Neutrophil (primary cell): Measurements from ENCODE around the gene NLRC5.

Experiments used
- H3K27ac ChIP-seq: fragments of 200-600 bp; sonication (generic); 2 replicates; pipeline ENCODE4 v1.5.1; 2016; ENCODE audit warnings: mild to moderate bottlenecking, moderate library complexity
- H3K27me3 ChIP-seq: fragments of 200-600 bp; sonication (generic); 2 replicates; pipeline ENCODE4 v1.6.0; 2016; ENCODE audit warnings: mild to moderate bottlenecking
- H3K36me3 ChIP-seq: fragments of 200-600 bp; sonication (generic); 2 replicates; pipeline ENCODE4 v1.5.1; 2017
- H3K4me1 ChIP-seq, 2 experiments: fragments of 200-600 bp in 1 of 2; sonication (generic) in 1 of 2; 1 replicate in 1 of 2; 2 replicates in 1 of 2; pipeline versions ENCODE4 v1.5.1 to v1.6.1; 2013 to 2016; ENCODE audit warnings: low read depth in 1 of 2, low read length in 1 of 2, mild to moderate bottlenecking in 1 of 2, moderate library complexity in 1 of 2; ENCODE audit not compliant: control insufficient read depth in 1 of 2, insufficient read depth in 1 of 2
- H3K4me3 ChIP-seq, 2 experiments: fragments of 200-600 bp in 1 of 2; sonication (generic) in 1 of 2; 1 replicate in 1 of 2; 2 replicates in 1 of 2; pipeline ENCODE4 v1.5.1; 2013 to 2016; ENCODE audit warnings: low read depth in 1 of 2, low read length in 1 of 2, mild to moderate bottlenecking in 1 of 2, moderate library complexity in 1 of 2
- H3K9me3 ChIP-seq: fragments of 200-600 bp; sonication (generic); 2 replicates; pipeline ENCODE4 v1.5.1; 2016
- TF ChIP-seq, protein P1 (sequence below): fragments of 200-600 bp; sonication (generic); IDR thresholded peaks from 2 replicates; pipeline ENCODE4 v1.5.1; 2016; ENCODE audit warnings: antibody characterized with exemption

Gene NLRC5

DNA sequence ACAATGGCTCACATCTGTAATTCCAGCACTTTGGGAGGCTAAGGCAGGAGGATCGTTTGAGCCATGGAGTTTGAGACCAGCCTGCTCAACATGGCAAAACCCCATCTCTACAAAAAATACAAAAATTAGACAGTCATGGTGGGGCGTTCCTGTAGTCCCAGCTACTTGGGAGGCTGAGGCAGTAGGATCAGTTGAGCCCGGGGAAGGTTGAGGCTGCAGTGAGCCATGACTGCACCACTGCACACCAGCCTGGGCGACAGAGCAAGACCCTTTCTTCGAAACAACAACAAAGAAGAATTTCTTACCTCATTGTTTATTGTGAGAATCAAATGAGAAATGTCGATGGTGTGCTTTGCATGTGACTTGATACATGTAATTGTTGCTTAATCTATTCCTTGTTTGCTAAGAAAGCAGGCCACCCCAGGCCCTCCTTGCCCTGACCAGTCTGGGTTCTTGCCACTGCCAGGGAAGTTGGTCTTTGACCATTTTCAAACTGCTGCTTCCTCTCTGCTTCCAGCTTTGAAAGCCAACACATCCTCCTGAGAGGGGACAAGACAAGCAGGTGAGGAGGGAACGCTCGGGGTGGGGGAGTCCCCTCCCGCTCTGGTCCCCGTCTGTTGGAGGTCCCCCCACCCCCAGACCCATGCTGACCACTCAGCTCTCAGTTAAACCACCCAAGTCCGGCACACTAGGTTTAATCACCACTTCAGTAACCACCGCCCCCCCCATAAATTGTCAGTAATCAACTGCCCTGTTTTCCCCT lies 55.8 kb downstream of the NLRC5 start:
- TF ChIP-seq, protein P1, sequence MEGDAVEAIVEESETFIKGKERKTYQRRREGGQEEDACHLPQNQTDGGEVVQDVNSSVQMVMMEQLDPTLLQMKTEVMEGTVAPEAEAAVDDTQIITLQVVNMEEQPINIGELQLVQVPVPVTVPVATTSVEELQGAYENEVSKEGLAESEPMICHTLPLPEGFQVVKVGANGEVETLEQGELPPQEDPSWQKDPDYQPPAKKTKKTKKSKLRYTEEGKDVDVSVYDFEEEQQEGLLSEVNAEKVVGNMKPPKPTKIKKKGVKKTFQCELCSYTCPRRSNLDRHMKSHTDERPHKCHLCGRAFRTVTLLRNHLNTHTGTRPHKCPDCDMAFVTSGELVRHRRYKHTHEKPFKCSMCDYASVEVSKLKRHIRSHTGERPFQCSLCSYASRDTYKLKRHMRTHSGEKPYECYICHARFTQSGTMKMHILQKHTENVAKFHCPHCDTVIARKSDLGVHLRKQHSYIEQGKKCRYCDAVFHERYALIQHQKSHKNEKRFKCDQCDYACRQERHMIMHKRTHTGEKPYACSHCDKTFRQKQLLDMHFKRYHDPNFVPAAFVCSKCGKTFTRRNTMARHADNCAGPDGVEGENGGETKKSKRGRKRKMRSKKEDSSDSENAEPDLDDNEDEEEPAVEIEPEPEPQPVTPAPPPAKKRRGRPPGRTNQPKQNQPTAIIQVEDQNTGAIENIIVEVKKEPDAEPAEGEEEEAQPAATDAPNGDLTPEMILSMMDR, result no peak
- H3K27ac ChIP-seq, result peak overlapping the region; percentile 87
- peaks cover 62 to 65% of the 10 kb centered on the region in 2 experiments for H3K4me1 ChIP-seq
- no peaks in the 10 kb centered on the region for H3K27me3 ChIP-seq
- H3K36me3 ChIP-seq, result peaks cover 71% of the 10 kb centered on the region
- peak overlapping the region; percentile 33 to 59 for H3K4me3 ChIP-seq
- H3K9me3 ChIP-seq, result no peaks in the 10 kb centered on the region

DNA sequence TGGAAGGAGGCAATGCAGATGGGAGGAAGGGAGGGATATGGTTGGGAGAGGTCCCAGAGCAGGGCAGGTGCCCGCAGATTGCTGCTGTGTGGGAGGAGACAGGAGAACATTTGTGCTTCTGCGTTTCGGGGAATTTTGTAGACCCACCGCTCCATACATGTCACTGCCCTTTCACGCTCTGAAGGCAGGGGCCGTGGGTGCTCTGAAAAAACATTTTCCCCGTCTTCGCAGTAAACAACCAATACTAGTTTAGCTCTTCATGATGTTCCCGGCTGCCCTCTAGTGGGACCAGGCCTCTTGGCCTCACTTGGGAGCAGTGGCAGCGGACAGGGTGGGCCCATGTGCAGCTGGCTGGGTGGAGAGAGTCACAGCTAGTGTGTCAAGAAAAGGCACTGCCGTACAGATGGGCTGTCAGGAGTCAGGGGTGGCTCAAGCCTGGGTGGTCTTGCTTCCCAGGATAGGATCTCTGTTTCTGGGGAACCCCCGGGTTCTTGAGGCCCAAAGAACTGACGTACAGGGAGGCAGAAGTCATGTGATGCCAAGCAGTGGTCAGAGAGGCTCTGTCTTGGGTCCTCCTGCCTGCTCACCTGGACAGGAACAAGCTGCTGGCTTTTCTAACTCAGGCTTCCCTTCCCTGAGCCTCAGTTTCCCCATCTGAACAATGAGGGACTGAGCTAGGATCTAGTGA lies 56.5 kb downstream of the NLRC5 start:
- H3K27ac ChIP-seq, result peak overlapping the region; percentile 87
- TF ChIP-seq, protein P1, result peak; percentile 33
- H3K27me3 ChIP-seq, result no peaks in the 10 kb centered on the region
- peak overlapping the region; percentile 19 to 33 for H3K4me3 ChIP-seq
- no peaks in the 10 kb centered on the region for H3K9me3 ChIP-seq
- peaks cover 78% of the 10 kb centered on the region for H3K36me3 ChIP-seq
- H3K4me1 ChIP-seq, result peaks cover 54 to 58% of the 10 kb centered on the region in 2 experiments

DNA sequence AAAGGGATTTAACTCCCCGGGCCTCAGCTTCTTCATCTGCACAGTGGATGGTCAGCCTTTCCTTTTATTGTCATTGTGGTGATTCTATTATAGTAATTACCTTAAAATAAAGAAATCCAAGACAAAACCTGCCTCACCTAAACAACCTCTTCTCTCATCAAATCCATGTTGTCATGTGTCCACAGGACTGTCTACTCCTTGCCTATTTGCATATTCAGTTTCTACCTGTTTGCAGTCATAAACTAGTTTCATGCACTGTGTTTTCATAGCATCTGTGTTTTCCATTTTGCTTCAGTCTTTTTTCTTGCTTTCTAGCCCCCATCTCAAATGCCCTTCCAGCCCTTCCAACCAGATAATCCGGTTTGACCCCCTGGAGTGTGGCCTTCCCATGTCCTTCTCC lies 58.7 kb downstream of the NLRC5 start:
- peaks cover 100% of the 10 kb centered on the region for H3K36me3 ChIP-seq
- TF ChIP-seq, protein P1, result no peak
- H3K27me3 ChIP-seq, result no peaks in the 10 kb centered on the region
- H3K4me1 ChIP-seq, result peaks cover 32 to 35% of the 10 kb centered on the region in 2 experiments
- H3K27ac ChIP-seq, result peak overlapping the region; percentile 87
- no peak overlapping the region for H3K4me3 ChIP-seq
- H3K9me3 ChIP-seq, result no peaks in the 10 kb centered on the region

DNA sequence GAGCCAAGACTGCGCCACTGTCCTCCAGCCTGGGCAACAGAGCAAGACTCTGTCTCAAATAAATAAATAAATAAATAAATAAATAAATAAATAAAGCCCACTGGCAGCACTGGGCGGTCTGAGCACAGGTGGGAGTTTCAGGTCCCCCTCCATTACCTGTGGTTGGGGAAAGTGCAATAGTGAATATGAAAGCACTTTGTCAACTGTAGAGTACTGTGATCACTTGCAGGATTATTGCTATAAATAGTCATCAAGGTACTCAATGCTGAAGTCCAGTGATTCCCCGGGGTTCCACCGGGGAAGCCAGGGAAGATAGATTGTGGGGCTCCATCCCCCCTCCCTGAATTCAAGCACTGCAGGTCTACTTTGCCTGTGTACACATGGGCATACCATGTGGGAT lies 60.3 kb downstream of the NLRC5 start:
- Histone ChIP-seq H3K9me3 (no peaks in the 10 kb centered on the region), H3K27ac (peak overlapping the region; percentile 57), H3K36me3 (peaks cover 100% of the 10 kb centered on the region), H3K27me3 (no peaks in the 10 kb centered on the region), H3K4me1 (peaks cover 16 to 20% of the 10 kb centered on the region in 2 experiments), H3K4me3 (no peak overlapping the region)
- TF ChIP-seq, protein P1, result no peak

DNA sequence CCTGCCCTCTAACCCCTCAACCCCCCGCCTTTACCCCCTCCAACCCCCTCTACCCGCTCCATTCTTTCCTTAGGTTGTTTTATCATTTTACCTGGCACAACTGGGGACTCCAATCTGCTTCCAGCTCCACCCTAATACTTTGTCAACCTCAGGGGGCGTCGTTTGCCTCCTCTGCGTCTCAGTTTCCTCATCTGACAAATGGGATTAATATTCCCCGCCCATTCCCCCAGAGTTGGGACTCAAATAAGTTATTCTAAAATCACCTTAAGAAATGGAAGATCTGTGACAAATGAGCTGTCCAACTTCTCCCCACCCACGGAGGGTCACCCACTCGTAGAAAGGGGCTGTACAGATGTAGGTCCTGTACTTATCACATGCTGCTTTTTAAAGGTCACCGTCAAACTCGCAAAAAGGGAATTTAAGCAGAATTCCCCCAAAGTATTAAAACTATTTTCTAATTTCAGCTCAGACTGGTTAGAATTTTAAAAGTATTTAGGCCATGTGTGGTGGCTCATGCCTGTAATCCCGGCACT lies 62.4 kb downstream of the NLRC5 start:
- TF ChIP-seq, protein P1, result no peak
- peaks cover 100% of the 10 kb centered on the region for H3K36me3 ChIP-seq
- H3K27ac ChIP-seq, result no peak overlapping the region

More for the DNA sequence above, 62.4 kb downstream of the NLRC5 start:
- H3K27me3 ChIP-seq, result no peaks in the 10 kb centered on the region
- H3K9me3 ChIP-seq, result no peaks in the 10 kb centered on the region
- H3K4me1 ChIP-seq, result peaks cover 0 to 2% of the 10 kb centered on the region in 2 experiments
- H3K4me3 ChIP-seq, result no peak overlapping the region
